T-helper 1 cell treated with Interleukin-12 subunit alpha and Interleukin-12 subunit beta and Interleukin-4 antibody, amounts not matched to agents 30 μg/mL and 1 μg/mL, for 36 hours (primary cell): ENCODE measurements around the gene TENM4.

Experiments
- H3K27ac Mint-ChIP-seq: one replicate; pipeline ENCODE4 v1.8.0; 2021; ENCODE audit warnings: mild to moderate bottlenecking, mixed read lengths
- H3K27me3 Mint-ChIP-seq: one replicate; pipeline ENCODE4 v1.8.0; 2021; ENCODE audit warnings: low read depth, mixed read lengths
- H3K36me3 Mint-ChIP-seq: one replicate; pipeline ENCODE4 v1.8.0; 2021; ENCODE audit warnings: low read depth, mixed read lengths
- H3K4me1 Mint-ChIP-seq: one replicate; pipeline ENCODE4 v1.8.0; 2021; ENCODE audit warnings: low read depth, mixed read lengths
- H3K4me3 Mint-ChIP-seq: one replicate; pipeline ENCODE4 v1.8.0; 2021; ENCODE audit warnings: mild to moderate bottlenecking, moderate library complexity, mixed read lengths
- H3K9me3 Mint-ChIP-seq: one replicate; pipeline ENCODE4 v1.8.0; 2021; ENCODE audit warnings: mixed read lengths

TENM4 gene

GRCh38 chr11:78954261-78954660 is 486.6 kb downstream of the TENM4 start:
- no peaks in the 10 kb centered on the region for H3K4me1 Mint-ChIP-seq
- H3K27ac Mint-ChIP-seq: no peak overlapping the region
- H3K36me3 Mint-ChIP-seq: no peaks in the 10 kb centered on the region
- H3K27me3 Mint-ChIP-seq: peaks cover 5% of the 10 kb centered on the region
- H3K9me3 Mint-ChIP-seq: no peaks in the 10 kb centered on the region
- no peak overlapping the region for H3K4me3 Mint-ChIP-seq

- Mint-ChIP-seq H3K4me3 (no peak overlapping the region), H3K27ac (no peak overlapping the region), H3K9me3 (no peaks in the 10 kb centered on the region), H3K36me3 (no peaks in the 10 kb centered on the region), H3K27me3 (peaks cover 5% of the 10 kb centered on the region), H3K4me1 (no peaks in the 10 kb centered on the region)
Observed at GRCh38 chr11:78952890-78953289, 487.9 kb downstream of the TENM4 start.

GRCh38 chr11:78952175-78952574 is 488.7 kb downstream of the TENM4 start:
- no peaks in the 10 kb centered on the region for H3K9me3 Mint-ChIP-seq
- H3K36me3 Mint-ChIP-seq: no peaks in the 10 kb centered on the region

GRCh38 chr11:78949976-78950690 is 490.7 kb downstream of the TENM4 start:
- H3K27ac Mint-ChIP-seq: no peak overlapping the region
- no peaks in the 10 kb centered on the region for H3K36me3 Mint-ChIP-seq
- H3K4me3 Mint-ChIP-seq: no peak overlapping the region
- no peaks in the 10 kb centered on the region for H3K9me3 Mint-ChIP-seq
- H3K27me3 Mint-ChIP-seq: peaks cover 5% of the 10 kb centered on the region
- H3K4me1 Mint-ChIP-seq: no peaks in the 10 kb centered on the region

More at GRCh38 chr11:78952175-78952574, 488.7 kb downstream of the TENM4 start:
- Mint-ChIP-seq H3K27me3 (peaks cover 5% of the 10 kb centered on the region), H3K27ac (no peak overlapping the region), H3K4me1 (no peaks in the 10 kb centered on the region), H3K4me3 (no peak overlapping the region)

- Mint-ChIP-seq H3K4me3 (no peak overlapping the region), H3K4me1 (no peaks in the 10 kb centered on the region), H3K27me3 (no peaks in the 10 kb centered on the region), H3K27ac (no peak overlapping the region), H3K9me3 (no peaks in the 10 kb centered on the region), H3K36me3 (no peaks in the 10 kb centered on the region)
Observed at GRCh38 chr11:78946945-78947902, 493.6 kb downstream of the TENM4 start.

- H3K9me3 Mint-ChIP-seq: no peaks in the 10 kb centered on the region
- no peaks in the 10 kb centered on the region for H3K36me3 Mint-ChIP-seq
- no peaks in the 10 kb centered on the region for H3K4me1 Mint-ChIP-seq
- H3K27ac Mint-ChIP-seq: no peak overlapping the region
- H3K4me3 Mint-ChIP-seq: no peak overlapping the region
- H3K27me3 Mint-ChIP-seq: peaks cover 12% of the 10 kb centered on the region
Observed at GRCh38 chr11:78943841-78944240, 497.0 kb downstream of the TENM4 start.

- Mint-ChIP-seq H3K4me3 (no peak overlapping the region), H3K27me3 (peaks cover 12% of the 10 kb centered on the region), H3K36me3 (no peaks in the 10 kb centered on the region), H3K4me1 (no peaks in the 10 kb centered on the region), H3K9me3 (no peaks in the 10 kb centered on the region), H3K27ac (no peak overlapping the region)
Observed at GRCh38 chr11:78943154-78943553, 497.7 kb downstream of the TENM4 start.

GRCh38 chr11:78941226-78941851 is 499.5 kb downstream of the TENM4 start:
- Mint-ChIP-seq H3K4me1 (no peaks in the 10 kb centered on the region), H3K36me3 (no peaks in the 10 kb centered on the region), H3K9me3 (no peaks in the 10 kb centered on the region), H3K27me3 (peaks cover 17% of the 10 kb centered on the region), H3K4me3 (no peak overlapping the region), H3K27ac (no peak overlapping the region)

GRCh38 chr11:78940500-78941225 is 500.2 kb downstream of the TENM4 start:
- H3K4me1 Mint-ChIP-seq: no peaks in the 10 kb centered on the region
- no peaks in the 10 kb centered on the region for H3K36me3 Mint-ChIP-seq
- H3K9me3 Mint-ChIP-seq: no peaks in the 10 kb centered on the region
- H3K4me3 Mint-ChIP-seq: no peak overlapping the region
- peaks cover 18% of the 10 kb centered on the region for H3K27me3 Mint-ChIP-seq
- H3K27ac Mint-ChIP-seq: no peak overlapping the region

- no peak overlapping the region for H3K4me3 Mint-ChIP-seq
- peaks cover 18% of the 10 kb centered on the region for H3K27me3 Mint-ChIP-seq
- no peaks in the 10 kb centered on the region for H3K4me1 Mint-ChIP-seq
- no peak overlapping the region for H3K27ac Mint-ChIP-seq
- no peaks in the 10 kb centered on the region for H3K9me3 Mint-ChIP-seq
- H3K36me3 Mint-ChIP-seq: no peaks in the 10 kb centered on the region
Observed at GRCh38 chr11:78938971-78939370, 501.9 kb downstream of the TENM4 start.

- no peaks in the 10 kb centered on the region for H3K9me3 Mint-ChIP-seq
- H3K27me3 Mint-ChIP-seq: peaks cover 18% of the 10 kb centered on the region
- no peak overlapping the region for H3K27ac Mint-ChIP-seq
- no peaks in the 10 kb centered on the region for H3K36me3 Mint-ChIP-seq
- H3K4me1 Mint-ChIP-seq: no peaks in the 10 kb centered on the region
- H3K4me3 Mint-ChIP-seq: no peak overlapping the region
Observed at GRCh38 chr11:78938036-78938435, 502.8 kb downstream of the TENM4 start.

GRCh38 chr11:78935398-78936068 is 505.3 kb downstream of the TENM4 start:
- no peaks in the 10 kb centered on the region for H3K9me3 Mint-ChIP-seq
- H3K4me3 Mint-ChIP-seq: no peak overlapping the region
- H3K27me3 Mint-ChIP-seq: peaks cover 17% of the 10 kb centered on the region
- no peaks in the 10 kb centered on the region for H3K4me1 Mint-ChIP-seq
- no peak overlapping the region for H3K27ac Mint-ChIP-seq
- no peaks in the 10 kb centered on the region for H3K36me3 Mint-ChIP-seq

GRCh38 chr11:78933350-78933749 is 507.5 kb downstream of the TENM4 start:
- no peaks in the 10 kb centered on the region for H3K36me3 Mint-ChIP-seq
- no peaks in the 10 kb centered on the region for H3K9me3 Mint-ChIP-seq
- H3K4me1 Mint-ChIP-seq: no peaks in the 10 kb centered on the region
- H3K4me3 Mint-ChIP-seq: no peak overlapping the region
- H3K27ac Mint-ChIP-seq: no peak overlapping the region
- H3K27me3 Mint-ChIP-seq: peaks cover 5% of the 10 kb centered on the region

- no peak overlapping the region for H3K27ac Mint-ChIP-seq
- peaks cover 7% of the 10 kb centered on the region for H3K27me3 Mint-ChIP-seq
- no peaks in the 10 kb centered on the region for H3K36me3 Mint-ChIP-seq
- H3K4me1 Mint-ChIP-seq: no peaks in the 10 kb centered on the region
- H3K4me3 Mint-ChIP-seq: no peak overlapping the region
- no peaks in the 10 kb centered on the region for H3K9me3 Mint-ChIP-seq
Observed at GRCh38 chr11:78932757-78933156, 508.1 kb downstream of the TENM4 start.
